ENCODE measurements around the gene NCL. TPM values are rescaled to one million over a fixed set of nuclear protein-coding genes. Genes with fewer than 3 reads are reported as not detected.

The NCL gene
- total and polyA plus RNA-seq, 2 of the 13 experiments (the other 11 are each of a cell fraction or from before 2014, with no cell fraction given): 105 to 779 TPM

DNA sequence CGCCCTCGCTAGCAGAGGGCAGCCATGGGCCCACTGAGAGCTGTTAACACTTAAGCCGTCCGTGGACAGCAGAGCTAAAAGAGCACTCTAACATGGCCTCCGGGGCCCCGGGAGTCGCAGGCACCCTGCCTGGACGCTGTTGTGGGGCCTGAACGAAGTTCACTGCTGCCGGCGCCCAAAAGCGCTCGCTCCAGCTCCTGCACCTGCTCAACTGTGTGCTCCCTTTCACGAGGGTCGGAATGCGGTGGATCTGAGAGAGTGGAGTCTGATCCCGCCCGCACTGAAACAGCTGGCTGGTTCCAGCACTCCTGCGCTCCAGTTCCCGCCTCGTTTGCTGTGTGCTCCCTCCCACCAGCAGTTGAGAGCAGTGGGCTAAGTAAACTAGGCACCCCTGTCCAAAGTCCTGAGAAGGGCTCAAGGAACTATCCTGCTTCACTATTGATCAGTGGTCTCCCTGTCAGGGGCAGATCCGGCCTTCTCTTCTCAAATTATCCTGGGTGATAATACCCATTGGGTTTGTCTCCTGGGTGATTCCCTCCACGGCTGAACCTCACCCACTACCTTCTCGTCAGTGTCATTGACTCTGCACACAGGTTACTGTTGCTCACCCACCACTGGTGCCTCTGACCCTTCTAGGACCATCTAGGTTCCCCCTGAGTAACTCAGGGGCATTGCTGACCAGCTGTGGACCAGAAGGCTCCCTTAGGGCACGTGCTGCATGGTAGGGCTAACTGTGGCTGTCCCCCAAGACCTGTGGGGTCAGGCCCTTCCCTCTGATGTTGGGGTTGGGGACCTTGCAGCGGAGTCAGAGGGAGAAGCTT, 45.3 kb downstream of the NCL start (continued):
- TF ChIP-seq ATF7 (IDR thresholded peaks at IDR 0.05) (no peak), ATF7 (CRISPR knock-in tag; IDR thresholded peaks at IDR 0.05) (no peak), KLF9 (CRISPR knock-in tag; IDR thresholded peaks at IDR 0.05; ENCODE audit: low read depth) (no peak), ZNF101 (CRISPR knock-in tag; IDR thresholded peaks at IDR 0.05; ENCODE audit: borderline replicate concordance, low read depth) (no peak), YEATS4 (CRISPR knock-in tag; IDR thresholded peaks at IDR 0.05; ENCODE audit: borderline replicate concordance) (no peak), ZNF761 (CRISPR knock-in tag; conservative IDR thresholded peaks at IDR 0.05) (peak; percentile 82; the same call in 1 of the 2 replicates), ZNF207 (IDR thresholded peaks at IDR 0.05; ENCODE audit: borderline replicate concordance) (no peak), ZNF17 (CRISPR knock-in tag; IDR thresholded peaks at IDR 0.05) (no peak), ZNF547 (CRISPR knock-in tag; IDR thresholded peaks at IDR 0.05) (peak; percentile 60; the same call in 1 of the 2 replicates), U2AF1 (optimal IDR thresholded peaks at IDR 0.05; ENCODE audit: low read depth, low read length) (no peak), ZNF674 (CRISPR knock-in tag; IDR thresholded peaks at IDR 0.05; ENCODE audit: low read depth) (no peak), ZNF766 (CRISPR knock-in tag; IDR thresholded peaks at IDR 0.05; ENCODE audit: borderline replicate concordance) (peak; percentile 43; the same call in 1 of the 2 replicates), ZNF747 (CRISPR knock-in tag; IDR thresholded peaks at IDR 0.05; ENCODE audit: borderline replicate concordance) (no peak; the same call in 1 of the 2 replicates), ZNF772 (CRISPR knock-in tag; IDR thresholded peaks at IDR 0.05) (peak; percentile 44; the same call in 1 of the 2 replicates), ZNF446 (CRISPR knock-in tag; IDR thresholded peaks at IDR 0.05) (peak; percentile 62; the same call in 1 of the 2 replicates), ZNF672 (CRISPR knock-in tag; IDR thresholded peaks at IDR 0.05) (no peak), ZNF251 (CRISPR knock-in tag; IDR thresholded peaks at IDR 0.05) (no peak)
- TF ChIP-seq, protein P1, sequence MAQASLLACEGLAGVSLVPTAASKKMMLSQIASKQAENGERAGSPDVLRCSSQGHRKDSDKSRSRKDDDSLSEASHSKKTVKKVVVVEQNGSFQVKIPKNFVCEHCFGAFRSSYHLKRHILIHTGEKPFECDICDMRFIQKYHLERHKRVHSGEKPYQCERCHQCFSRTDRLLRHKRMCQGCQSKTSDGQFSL (CRISPR knock-in tag; IDR thresholded peaks at IDR 0.05): no peak
- TF ChIP-seq, protein P2, sequence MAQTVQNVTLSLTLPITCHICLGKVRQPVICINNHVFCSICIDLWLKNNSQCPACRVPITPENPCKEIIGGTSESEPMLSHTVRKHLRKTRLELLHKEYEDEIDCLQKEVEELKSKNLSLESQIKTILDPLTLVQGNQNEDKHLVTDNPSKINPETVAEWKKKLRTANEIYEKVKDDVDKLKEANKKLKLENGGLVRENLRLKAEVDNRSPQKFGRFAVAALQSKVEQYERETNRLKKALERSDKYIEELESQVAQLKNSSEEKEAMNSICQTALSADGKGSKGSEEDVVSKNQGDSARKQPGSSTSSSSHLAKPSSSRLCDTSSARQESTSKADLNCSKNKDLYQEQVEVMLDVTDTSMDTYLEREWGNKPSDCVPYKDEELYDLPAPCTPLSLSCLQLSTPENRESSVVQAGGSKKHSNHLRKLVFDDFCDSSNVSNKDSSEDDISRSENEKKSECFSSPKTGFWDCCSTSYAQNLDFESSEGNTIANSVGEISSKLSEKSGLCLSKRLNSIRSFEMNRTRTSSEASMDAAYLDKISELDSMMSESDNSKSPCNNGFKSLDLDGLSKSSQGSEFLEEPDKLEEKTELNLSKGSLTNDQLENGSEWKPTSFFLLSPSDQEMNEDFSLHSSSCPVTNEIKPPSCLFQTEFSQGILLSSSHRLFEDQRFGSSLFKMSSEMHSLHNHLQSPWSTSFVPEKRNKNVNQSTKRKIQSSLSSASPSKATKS (CRISPR knock-in tag; IDR thresholded peaks at IDR 0.05): no peak
- TF ChIP-seq, protein P3, sequence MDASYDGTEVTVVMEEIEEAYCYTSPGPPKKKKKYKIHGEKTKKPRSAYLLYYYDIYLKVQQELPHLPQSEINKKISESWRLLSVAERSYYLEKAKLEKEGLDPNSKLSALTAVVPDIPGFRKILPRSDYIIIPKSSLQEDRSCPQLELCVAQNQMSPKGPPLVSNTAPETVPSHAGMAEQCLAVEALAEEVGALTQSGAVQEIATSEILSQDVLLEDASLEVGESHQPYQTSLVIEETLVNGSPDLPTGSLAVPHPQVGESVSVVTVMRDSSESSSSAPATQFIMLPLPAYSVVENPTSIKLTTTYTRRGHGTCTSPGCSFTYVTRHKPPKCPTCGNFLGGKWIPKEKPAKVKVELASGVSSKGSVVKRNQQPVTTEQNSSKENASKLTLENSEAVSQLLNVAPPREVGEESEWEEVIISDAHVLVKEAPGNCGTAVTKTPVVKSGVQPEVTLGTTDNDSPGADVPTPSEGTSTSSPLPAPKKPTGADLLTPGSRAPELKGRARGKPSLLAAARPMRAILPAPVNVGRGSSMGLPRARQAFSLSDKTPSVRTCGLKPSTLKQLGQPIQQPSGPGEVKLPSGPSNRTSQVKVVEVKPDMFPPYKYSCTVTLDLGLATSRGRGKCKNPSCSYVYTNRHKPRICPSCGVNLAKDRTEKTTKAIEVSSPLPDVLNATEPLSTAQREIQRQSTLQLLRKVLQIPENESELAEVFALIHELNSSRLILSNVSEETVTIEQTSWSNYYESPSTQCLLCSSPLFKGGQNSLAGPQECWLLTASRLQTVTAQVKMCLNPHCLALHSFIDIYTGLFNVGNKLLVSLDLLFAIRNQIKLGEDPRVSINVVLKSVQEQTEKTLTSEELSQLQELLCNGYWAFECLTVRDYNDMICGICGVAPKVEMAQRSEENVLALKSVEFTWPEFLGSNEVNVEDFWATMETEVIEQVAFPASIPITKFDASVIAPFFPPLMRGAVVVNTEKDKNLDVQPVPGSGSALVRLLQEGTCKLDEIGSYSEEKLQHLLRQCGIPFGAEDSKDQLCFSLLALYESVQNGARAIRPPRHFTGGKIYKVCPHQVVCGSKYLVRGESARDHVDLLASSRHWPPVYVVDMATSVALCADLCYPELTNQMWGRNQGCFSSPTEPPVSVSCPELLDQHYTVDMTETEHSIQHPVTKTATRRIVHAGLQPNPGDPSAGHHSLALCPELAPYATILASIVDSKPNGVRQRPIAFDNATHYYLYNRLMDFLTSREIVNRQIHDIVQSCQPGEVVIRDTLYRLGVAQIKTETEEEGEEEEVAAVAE (CRISPR knock-in tag; IDR thresholded peaks at IDR 0.05; ENCODE audit: borderline replicate concordance): no peak
- TF ChIP-seq, protein P4, sequence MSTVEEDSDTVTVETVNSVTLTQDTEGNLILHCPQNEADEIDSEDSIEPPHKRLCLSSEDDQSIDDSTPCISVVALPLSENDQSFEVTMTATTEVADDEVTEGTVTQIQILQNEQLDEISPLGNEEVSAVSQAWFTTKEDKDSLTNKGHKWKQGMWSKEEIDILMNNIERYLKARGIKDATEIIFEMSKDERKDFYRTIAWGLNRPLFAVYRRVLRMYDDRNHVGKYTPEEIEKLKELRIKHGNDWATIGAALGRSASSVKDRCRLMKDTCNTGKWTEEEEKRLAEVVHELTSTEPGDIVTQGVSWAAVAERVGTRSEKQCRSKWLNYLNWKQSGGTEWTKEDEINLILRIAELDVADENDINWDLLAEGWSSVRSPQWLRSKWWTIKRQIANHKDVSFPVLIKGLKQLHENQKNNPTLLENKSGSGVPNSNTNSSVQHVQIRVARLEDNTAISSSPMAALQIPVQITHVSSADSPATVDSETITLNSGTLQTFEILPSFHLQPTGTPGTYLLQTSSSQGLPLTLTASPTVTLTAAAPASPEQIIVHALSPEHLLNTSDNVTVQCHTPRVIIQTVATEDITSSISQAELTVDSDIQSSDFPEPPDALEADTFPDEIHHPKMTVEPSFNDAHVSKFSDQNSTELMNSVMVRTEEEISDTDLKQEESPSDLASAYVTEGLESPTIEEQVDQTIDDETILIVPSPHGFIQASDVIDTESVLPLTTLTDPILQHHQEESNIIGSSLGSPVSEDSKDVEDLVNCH (CRISPR knock-in tag; IDR thresholded peaks at IDR 0.05): no peak

Measured in HepG2 (cell line).